ENCODE results near the gene THEM5.
"Not testable (repeated sequence)": the region's sequence is repeated elsewhere in the genome, so short reads cannot be mapped to it uniquely, and the experiment has no call there.

The THEM5 gene

DNA sequence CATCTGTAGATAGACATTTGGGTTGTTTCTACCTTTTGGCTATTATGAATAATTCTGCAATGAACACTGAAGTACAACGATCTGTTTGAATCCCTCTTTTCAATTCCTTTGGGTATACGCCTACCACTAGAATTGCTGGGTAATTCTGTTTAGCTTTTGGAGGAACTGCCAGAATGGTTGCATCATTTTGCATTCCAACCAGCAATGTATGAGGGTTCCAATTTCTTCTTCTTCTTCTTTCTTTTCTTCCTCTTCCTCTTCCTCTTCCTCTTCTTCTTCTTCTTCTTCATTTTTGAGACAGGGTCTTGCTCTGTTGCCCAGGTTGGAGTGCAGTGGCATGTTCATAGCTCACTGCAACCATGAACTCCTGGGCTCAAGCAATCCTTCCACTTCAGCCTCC is 13.8 kb upstream of the THEM5 start:
- no peak for DNase-seq

DNA sequence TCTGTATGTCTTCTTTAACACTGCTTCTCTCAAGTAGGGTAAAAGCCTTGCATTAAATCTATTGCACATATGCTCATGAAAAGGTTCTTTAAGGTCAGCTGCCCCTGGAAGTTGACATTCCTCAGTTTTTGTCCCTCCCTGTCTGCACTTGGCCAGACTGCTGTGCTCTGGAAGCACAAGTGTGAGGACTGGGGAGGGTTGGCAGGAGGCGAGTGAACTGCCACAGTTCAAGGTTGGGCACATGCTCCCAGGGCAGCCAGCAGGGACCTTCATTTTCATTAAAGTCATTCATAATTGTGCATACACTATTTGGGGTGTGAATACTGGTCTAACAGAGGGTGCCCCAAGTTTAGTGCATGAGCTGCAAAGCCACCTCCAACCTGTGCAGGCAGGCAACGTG is 10.9 kb upstream of the THEM5 start:
- DNase-seq = no peak

DNA sequence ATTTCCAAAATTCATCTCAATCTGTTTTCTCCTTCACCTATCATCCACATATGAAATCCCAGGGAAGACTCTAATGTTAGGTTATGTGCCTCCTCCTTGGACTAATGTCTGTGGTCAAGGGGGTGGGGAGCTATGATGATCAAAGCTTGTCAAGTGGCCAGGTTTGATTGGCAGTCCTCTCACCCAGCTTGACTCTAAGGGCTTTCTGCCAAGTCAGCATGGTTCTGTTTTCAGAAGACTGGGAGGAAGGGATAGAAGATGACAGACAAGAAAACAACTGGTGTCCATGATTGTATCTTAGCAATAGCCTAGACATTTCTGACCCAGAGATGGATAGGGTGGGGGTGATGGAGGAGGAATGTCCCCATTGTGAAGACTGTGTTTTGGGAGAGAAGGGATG is 9.1 kb upstream of the THEM5 start:
- no peak for DNase-seq

DNA sequence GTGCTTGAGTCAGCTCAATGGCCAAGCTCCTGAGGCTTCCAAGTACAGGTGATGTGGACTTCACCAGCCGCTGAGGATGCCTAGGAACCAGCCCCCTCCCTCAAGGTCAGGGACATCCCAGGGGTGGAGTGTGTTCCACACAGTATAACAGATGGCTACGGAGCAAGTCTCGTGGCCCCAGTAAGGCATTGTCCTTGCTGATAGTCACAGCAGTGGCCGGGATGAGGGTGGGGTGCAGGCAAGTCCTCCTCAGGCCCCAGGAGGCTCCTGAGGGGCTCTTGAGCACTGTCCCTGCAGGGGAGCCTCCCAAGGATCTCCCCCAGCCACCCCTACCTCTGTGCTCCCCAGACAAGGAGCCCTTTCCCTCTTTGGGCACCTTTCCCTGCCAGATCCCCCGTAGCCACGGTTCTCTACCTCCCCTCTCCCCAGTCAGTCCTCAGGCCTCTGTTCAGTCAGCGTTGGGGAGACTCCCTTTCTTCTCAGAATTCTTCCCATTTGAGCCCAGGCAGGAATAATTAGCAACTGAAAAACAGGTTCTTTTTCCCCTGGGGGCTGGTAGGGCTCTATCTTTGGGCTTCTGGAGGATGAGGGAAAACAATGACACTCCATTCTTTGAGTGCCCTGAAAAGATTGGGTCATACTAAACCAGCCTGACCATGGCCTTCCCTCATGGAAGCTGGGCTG is 7.1 kb upstream of the THEM5 start:
- DNase-seq = no peak

DNA sequence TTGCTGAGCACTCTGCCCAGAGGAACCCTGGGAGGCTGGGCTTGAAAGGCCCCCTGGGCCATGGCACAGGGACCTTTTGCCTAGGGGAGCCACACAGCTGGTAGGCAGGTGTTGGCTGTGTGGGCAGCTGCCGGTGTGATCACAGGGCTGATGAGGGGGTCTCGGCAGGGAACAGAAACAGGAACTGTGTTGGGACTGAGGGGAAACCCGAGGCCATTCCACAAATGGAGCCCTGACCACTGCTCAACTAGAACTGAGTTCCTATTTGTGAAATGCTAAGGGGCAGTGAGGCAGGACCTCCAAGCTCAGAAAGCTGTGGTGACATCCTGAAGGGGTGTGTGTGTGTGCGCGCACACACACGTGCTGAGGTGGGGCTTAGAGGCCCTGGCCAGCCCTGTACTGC is 6.4 kb upstream of the THEM5 start:
- DNase-seq = no peak

DNA sequence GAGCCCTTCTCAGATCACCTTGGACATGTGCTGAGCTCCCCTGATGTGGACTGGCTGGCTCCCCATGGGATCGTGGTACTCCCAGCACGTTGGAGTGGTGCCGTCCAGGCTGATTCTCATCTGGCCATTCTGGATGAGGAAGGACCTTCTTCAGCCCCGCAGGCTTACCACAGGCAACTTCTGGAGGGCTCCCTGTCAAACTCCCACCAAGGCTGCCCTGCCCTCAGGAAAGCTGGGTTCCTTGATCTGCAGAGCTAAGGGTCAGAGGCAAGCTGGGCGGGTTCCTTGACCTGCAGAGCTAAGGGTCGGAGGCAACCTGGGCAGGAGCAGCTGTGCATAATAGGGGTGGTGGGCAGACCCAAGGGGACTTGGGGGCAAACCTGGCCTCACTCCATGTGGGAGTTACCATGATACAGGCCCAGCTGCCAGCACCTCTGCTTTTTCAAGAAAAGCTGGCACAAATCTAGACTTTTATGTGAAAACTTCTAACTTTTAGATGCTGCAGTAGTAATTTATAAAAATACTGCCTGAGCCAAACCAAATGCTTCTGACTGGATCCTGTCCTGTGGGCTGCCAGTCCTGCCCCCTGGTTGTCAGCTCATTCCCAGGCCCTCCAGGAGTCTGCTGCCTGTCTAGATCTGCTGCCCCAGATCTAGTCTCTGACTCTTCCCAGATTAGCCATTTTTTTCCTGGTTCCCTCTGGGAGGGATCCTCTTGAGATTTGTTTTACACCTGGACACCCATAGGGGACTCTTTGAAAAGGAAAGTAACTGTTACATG is 5.6 kb upstream of the THEM5 start:
- no peak for DNase-seq

DNA sequence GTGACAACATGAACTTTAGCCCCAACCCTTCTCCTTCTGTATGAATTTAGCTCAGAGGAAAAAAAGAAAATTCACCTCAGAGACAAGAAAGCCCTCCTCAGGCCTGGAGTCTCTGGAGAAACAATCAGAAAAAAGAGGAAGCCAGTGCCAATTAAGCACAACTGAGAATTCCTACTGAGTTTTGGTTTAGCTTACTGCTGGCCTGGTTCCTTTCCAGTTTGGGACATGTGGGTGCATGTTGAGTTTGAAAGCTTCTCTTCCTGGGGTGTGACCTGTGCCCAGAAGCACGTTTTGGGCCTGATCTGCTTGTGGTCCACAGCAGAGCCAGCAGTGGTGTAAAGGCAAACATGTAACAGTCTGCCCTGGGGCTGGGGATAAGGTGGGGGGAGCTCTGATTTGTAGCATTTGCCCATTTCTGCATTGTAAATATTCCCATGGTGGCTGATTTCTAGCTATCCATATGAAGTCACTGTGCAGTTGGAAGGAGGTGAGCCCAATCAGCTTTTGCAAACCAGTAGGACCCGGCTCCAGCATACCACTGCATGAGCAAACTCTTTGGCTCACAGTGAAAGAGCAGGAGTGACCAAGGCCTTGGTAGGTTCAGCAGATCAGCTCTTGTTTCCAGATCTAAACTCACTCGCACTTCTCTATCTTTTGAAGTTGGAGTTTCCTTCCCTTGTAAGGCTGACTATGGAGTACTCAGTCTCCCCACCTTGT is 4.7 kb upstream of the THEM5 start:
- DNase-seq = no peak

DNA sequence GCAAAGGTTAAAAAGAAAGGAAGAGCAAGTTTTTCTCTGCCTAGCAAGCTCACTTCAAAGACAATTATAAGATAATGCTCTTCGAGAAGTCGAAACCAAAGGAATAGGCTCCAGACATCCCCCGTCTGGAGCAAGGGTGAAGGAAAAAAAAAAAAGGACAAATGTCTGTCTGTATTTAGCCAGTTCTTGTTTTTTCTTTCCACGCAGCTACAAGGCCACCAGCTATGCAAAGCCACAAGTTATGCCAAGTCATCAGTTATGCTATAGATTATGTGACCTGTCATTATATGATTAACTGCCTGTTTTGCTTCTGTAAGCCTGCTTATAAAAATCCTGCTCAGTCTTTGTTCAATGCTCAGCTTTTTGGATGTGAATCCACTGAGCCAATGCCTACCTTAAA is 2.4 kb upstream of the THEM5 start:
- no peak for DNase-seq

DNA sequence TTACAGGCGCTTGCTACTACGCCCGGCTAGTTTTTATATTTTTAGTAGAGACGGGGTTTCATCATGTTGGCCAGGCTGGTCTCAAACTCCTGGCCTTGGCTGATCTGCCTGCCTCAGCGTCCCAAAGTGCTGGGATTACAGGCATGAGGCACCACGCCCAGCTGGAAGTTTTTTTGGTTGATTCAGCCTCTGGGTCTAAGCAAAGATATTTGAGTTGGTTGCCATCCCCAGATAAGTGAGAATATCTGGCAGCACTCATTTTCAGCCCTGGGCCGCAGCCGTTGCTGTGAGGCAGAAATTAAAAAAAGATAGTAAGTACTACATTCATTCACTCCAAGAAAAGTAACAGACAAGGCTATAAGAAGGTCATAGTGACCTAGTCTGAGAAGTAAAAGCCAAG is 2.0 kb upstream of the THEM5 start:
- not testable (repeated sequence) for DNase-seq

DNA sequence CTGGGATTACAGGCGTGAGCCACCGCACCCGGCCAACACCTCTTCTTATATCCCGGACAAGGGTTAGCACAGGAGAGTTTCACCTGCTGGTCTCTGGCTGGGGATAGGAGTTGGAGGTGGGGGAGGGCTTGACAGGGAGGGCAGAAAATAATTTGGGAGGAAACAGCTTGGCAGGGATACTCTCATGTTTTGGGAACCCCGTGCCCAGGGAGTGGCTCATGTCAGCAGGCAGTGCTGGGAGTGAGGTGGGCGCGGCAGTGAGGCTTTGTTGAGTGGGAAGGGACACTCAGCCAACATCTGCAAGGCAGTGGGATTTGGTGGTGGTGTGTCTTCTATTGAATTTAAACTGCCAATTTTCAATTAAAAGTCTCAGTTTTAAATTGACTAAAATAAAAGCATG is 1.1 kb upstream of the THEM5 start:
- no peak for DNase-seq

DNA sequence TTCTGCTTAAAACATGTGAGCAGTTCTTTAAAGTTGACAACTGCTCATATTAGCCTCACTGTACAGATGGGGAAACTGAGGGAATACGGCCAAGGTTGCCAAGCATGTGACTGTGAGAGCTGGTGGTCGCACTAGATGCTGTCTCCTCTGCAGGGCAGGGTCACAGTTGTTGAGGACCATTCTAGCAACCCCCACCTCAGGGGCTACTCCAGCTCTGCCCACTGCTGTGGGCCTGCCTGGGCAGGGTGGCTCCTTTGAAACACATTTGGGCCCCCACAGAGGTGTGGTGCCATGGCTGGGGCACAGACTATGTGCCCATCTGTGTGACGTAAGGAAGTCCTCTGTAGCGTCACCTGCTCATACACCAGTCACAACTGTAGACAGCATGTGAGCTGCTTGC is 779 bp downstream of the THEM5 start:
- no peak for DNase-seq

DNA sequence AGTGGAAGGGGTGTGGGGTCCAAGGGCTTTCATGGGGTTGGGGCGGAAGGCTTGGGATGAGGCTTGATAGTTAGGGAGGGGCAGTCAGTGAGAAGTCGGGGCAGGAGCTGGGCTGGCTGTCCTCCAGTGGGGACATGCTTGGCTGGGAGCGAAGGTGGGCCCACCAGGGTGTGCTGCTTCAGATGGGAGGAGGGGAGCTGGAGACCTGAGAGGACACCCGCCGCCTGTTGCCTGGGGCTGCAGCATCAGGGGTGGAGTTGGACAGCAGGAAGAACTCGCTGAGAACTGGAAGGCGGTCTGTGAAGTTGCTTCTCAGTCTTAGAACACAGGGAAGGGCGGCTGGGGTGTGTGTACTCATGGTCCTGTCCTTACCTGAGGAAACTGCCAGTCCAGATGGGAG is 1.6 kb downstream of the THEM5 start:
- no peak for DNase-seq

DNA sequence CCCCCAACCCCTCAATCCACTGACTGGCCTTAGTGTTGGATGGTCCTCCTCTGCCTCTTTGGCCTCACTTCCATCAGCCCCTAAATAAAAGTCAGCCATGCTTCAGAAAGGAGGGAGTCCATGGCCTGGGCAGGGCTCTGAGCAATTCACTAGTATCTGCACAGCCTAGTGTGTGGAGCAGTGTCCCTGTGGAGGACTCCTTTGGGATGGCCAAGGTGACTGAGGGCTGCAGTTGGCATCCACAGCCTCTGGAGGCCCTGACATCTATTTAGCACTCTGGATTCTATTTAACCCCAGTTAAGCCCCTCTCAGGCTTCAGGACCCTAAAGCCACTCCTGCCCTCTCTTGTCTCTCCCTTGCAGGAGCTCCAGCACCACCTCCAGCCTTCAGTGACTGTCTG is 3.6 kb downstream of the THEM5 start:
- no peak for DNase-seq

DNA sequence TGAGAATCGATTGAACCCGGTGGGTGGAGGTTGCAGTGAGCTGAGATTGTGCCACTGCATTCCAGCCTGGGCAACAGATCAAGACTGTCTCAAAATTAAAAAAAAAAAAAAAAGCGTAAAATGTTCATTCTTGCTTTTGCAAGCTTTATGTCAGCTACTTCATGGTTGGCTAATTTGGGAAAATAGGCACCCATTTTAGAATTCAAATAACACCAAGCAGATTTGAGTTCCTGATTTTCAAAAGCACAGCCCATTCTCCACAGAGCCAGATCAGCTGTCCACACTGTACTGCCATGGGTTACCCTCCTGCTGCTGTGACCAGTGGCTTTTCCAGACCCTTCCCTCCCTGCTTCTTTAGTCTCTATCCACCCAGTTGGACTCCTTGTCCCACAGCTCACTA is 4.4 kb downstream of the THEM5 start:
- no peak for DNase-seq

DNA sequence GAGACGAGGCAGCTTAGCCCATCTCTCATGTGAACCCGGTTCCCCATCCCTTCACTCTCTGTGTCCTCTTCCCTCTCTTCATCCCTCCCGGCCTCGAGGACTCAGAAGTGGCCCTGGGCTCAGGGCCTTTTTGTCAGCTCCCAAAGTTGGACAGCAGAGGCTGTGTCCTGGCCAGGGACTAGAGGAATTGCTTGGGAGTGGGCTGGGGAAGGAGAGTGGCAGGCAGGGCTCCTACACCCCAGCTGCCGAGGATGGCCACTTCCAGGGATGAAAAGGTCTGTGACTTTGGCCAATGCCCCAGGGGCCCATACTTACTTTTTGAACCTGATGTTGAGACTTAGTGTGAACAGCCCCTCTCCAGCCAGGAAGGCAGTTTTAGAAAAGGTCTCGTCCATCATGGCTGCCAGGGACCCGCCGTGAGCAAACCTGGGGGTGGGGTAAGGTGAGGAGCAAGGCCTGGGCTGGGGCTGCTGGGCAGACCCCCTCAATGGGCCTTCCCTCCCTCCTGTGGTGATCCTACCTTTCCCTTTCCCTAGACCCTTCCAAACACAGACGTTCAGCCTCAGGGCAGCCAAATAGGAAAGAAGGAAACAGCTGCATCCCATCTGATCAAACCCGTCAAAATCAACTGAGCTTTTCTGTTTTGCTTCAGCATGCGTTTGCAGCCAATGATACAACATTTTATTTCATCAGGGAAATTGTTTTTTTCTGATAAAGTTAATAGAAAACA is 5.5 kb downstream of the THEM5 start:
- DNase-seq = no peak

DNA sequence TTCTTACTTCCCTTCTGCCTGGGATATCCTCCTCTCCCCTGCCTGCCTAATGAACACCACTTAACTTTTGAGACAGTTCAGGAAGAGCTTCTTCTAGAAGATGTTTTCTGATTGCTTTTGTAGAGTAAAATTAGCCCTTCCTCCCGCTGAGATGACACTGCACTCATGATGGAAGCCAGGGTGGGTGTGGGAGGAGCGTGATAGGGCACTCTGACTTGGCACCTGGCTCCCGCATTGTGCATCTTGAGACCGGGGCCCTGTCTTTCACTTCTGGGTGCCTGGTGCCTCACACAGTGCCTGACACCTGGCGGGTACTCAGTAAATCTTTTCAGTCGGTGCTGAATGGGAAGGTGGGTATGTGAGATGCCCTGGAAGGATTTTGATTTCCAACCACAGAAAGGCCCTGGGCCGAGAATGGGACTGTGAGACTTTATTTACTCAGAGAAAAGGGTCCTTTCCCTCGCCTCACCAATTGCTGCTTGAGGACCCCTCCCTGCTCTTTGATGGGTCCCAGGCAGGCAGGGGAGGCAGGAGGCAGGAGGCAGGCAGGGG is 6.8 kb downstream of the THEM5 start:
- DNase-seq = no peak

DNA sequence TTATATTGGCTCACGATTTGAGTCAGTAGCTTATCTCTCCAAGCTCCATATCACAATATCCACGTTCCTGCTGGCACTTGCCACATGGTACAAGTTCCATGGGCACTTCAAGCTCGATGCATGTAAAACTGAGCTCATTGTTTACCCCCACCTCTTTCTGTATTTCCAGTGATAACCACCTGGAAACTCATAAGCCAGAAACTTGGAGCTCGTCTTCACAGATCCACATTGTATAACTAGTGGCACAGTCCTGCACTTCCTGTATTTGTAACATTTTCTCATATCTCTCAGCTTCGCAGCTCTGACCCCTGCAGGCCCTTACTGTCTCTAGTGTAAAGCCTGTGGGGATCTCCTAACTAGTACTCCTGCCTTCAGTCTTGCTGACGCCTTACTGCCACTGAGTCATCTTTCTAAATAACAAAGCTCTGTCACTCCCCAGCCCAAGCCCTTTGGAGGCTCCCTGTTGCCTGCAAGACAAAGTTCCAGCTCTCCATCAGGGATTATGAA is 7.4 kb downstream of the THEM5 start:
- DNase-seq = no peak

DNA sequence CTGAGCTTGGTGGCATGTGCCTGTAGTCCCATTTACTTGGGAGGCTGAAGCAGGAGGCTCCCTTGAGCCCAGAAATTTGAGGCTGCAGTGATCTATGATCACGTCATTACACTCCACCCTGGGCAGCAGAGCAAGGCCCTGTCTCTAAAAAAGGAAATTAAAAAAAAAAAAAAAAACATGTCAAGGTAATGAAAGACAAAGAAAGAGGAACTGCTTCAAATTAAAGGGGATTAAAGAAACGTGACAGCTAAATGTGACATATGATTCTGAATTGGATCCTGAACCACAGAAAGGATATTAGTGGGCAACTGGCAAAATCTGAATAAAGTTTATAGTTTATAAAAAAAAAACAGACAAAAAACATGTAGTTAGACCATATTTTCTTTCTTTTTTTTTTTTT is 10.1 kb downstream of the THEM5 start:
- DNase-seq = no peak

DNA sequence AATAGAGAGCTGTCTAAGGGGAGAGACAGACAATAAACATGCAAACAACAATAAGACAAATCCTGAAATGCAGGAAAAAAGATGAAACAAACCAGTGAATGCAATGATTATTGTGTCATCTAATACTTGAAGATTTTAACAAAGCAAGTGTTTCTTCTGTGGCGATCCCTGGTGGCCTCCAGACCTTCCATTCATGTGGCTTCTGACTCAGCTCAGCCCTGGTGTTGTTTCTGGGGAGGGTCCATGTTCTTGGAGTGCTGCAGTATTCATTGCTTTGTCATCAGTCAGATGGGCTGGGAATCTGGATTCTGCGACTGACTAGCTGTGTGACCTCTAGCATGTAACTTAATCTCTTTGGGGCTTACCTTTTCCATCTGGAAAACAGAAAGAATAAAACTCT is 12.4 kb downstream of the THEM5 start:
- DNase-seq = no peak

DNA sequence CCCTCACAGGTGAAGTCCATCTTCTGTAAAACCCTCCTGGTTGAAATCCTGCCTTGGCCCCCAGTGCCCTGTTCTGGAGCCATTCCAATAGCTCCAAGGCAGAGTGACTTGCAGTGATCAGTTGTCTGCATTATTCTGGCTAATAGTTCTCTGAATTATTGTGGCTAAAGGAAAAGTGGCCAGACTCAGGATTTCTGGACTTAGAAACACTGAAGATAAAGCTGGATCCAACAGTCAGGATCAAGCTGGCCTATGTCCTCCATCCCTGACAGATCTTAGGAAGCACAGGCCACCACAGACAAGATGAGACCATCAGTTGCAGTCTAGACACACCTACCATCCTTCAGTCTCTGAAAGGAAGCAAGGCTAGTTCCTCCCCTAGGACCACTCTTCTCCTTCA is 13.1 kb downstream of the THEM5 start:
- DNase-seq = no peak

DNA sequence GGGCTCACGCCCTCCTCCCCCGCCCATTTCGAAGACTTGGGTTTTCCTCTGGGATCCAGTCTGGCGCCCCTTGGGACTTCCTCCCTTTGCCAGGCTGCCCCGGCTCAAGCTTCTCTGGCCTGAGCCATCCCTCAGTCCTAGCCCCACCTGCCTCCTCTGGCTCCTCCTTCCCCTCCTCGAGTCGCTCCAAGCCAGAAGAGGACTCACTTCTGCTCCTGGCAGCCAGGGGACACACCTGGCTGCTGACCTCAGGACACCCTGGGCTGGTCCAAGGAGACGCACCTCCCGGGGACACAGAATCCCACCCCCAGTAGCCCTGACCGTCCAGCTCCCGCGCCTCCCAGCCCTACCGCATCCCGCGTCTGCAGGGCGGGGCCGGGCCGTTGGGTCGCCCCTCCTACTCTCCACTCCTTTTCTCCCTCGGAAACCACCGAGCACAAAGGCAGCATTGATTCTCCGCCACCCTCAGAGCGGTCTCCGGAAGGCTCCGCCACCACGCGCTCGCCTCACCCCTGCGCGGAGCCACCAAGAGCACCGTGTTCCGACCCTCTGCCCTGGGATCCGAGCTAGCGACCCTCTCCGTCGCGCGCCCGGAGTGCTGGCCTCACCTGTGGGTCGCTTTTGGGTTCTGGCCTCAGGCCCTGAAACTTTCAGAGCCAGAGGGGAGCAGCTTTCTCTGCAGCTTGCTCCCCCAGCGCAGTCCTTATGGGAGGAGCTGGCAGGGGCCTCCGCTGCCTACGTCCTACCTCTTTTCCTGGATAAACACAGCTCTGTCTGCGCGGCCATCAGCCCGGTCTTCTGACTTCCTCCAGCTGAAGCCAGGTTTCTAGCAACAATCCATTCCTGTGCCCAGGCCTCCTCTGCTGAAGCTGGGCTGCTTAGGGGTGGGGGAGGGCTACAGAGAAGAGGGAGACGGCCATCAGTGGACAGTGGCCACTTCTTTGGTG is 13.8 kb downstream of the THEM5 start, which contains the start of gene C2CD4D:
Gene C2CD4D, minus strand, starts transcription at position 364 of the 947 bp plus-strand sequence. CDS start 831 bp downstream, outside the sequence.
- peak; percentile 37 for DNase-seq

DNA sequence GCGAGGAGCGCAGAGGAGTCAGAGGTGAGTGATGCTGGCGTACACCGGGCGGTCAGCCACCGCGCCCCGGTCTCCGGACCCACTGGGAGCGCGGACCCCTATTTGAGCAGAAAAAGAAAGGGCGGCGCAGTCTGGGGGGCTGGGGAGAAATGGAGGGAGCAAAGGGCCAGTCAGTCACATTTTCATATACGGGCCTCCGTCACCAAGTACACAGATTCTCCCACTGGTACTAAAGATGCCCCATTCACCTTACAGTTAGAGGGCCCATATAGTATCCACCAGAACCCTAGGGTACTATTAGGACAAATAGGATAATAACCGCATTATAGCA is 14.5 kb downstream of the THEM5 start:
- no peak for DNase-seq
